ENCODE results near the gene DEFB132. TPM values are rescaled to one million over a fixed set of nuclear protein-coding genes. Genes with fewer than 3 reads are reported as not detected.
A peak's percentile ranks its signal among the peaks of the same experiment; 100 is the strongest.

Gene DEFB132
- total RNA-seq, 2 donors from 2014 or later = not detected

DNA sequence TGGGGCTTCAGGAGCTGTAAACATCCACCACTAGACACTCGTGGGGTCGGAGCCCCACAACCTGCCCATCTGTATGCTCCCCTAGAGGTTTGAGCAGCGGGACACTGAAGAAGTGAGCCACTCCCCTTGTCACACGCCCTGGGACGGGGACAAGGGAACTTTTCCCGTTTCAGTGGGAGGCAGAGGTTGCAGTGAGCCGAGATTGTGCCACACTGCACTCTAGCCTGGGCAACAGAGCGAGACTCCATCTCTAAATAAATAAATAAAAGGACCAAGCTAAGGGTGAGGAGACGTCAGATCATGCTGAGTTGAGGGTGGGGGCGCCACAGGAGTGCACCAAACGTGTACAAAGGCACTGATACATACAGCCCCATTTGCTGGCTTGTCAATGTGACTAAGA is 48.2 kb downstream of the DEFB132 start:
- no peak overlapping the region for H3K27ac ChIP-seq

GRCh38 chr20:308427-309038 is 51.0 kb downstream of the DEFB132 start:
- no peaks in the 10 kb centered on the region for H3K9me3 ChIP-seq
- TF ChIP-seq, protein P1, sequence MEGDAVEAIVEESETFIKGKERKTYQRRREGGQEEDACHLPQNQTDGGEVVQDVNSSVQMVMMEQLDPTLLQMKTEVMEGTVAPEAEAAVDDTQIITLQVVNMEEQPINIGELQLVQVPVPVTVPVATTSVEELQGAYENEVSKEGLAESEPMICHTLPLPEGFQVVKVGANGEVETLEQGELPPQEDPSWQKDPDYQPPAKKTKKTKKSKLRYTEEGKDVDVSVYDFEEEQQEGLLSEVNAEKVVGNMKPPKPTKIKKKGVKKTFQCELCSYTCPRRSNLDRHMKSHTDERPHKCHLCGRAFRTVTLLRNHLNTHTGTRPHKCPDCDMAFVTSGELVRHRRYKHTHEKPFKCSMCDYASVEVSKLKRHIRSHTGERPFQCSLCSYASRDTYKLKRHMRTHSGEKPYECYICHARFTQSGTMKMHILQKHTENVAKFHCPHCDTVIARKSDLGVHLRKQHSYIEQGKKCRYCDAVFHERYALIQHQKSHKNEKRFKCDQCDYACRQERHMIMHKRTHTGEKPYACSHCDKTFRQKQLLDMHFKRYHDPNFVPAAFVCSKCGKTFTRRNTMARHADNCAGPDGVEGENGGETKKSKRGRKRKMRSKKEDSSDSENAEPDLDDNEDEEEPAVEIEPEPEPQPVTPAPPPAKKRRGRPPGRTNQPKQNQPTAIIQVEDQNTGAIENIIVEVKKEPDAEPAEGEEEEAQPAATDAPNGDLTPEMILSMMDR (IDR thresholded peaks at IDR 0.05) = no peak
- no peaks in the 10 kb centered on the region for H3K36me3 ChIP-seq
- peaks cover 6 to 17% of the 10 kb centered on the region in 2 donors for H3K4me1 ChIP-seq (ENCODE audit: control insufficient read depth in 1 of 2, low read depth in 2 of 2)
- H3K27me3 ChIP-seq (replicated peaks; ENCODE audit: insufficient read depth) = no peaks in the 10 kb centered on the region
- H3K27ac ChIP-seq = peak overlapping the region; percentile 85 to 88
- ATAC-seq (ENCODE audit: insufficient number of reproducible peaks, low FRiP score, low read depth) (no peak), DNase-seq (ENCODE audit: low spot score) (no peak)
- H3K4me3 ChIP-seq = no peak overlapping the region

More for the DNA sequence above, 48.2 kb downstream of the DEFB132 start:
- TF ChIP-seq, protein P1 (IDR thresholded peaks at IDR 0.05) = no peak
- DNase-seq (ENCODE audit: low spot score) (no peak), ATAC-seq (ENCODE audit: insufficient number of reproducible peaks, low FRiP score, low read depth) (no peak)
- H3K9me3 ChIP-seq = no peaks in the 10 kb centered on the region
- no peak overlapping the region for H3K4me3 ChIP-seq
- no peaks in the 10 kb centered on the region for H3K27me3 ChIP-seq (replicated peaks; ENCODE audit: insufficient read depth)
- H3K4me1 ChIP-seq (ENCODE audit: control insufficient read depth in 1 of 2, low read depth in 2 of 2) = peaks cover 4 to 21% of the 10 kb centered on the region in 2 donors
- no peaks in the 10 kb centered on the region for H3K36me3 ChIP-seq

GRCh38 chr20:309306-309840 is 51.8 kb downstream of the DEFB132 start:
- peak overlapping the region; percentile 85 to 88 for H3K27ac ChIP-seq
- H3K4me1 ChIP-seq (ENCODE audit: control insufficient read depth in 1 of 2, low read depth in 2 of 2) = peaks cover 6 to 17% of the 10 kb centered on the region in 2 donors
- no peak for DNase-seq (ENCODE audit: low spot score)
- H3K4me3 ChIP-seq = peak overlapping the region; percentile 75
- ATAC-seq (ENCODE audit: insufficient number of reproducible peaks, low FRiP score, low read depth) = peak; percentile 4
- no peaks in the 10 kb centered on the region for H3K9me3 ChIP-seq
- TF ChIP-seq, protein P1 (IDR thresholded peaks at IDR 0.05) = no peak
- no peaks in the 10 kb centered on the region for H3K36me3 ChIP-seq
- no peaks in the 10 kb centered on the region for H3K27me3 ChIP-seq (replicated peaks; ENCODE audit: insufficient read depth)

- Histone ChIP-seq H3K4me3 (peak overlapping the region; percentile 75), H3K36me3 (no peaks in the 10 kb centered on the region), H3K27ac (peak overlapping the region; percentile 85 to 88), H3K27me3 (replicated peaks; ENCODE audit: insufficient read depth) (no peaks in the 10 kb centered on the region), H3K4me1 (ENCODE audit: control insufficient read depth in 1 of 2, low read depth in 2 of 2) (peaks cover 6 to 17% of the 10 kb centered on the region in 2 donors), H3K9me3 (no peaks in the 10 kb centered on the region)
- ATAC-seq (ENCODE audit: insufficient number of reproducible peaks, low FRiP score, low read depth) (peak; percentile 96), DNase-seq (ENCODE audit: low spot score) (peak; percentile 99)
- TF ChIP-seq, protein P1 (IDR thresholded peaks at IDR 0.05) = no peak
These were observed 52.5 kb downstream of the DEFB132 start for GRCh38 chr20:309841-310644.

GRCh38 chr20:310645-311044 is 53.1 kb downstream of the DEFB132 start:
- peaks cover 6 to 17% of the 10 kb centered on the region in 2 donors for H3K4me1 ChIP-seq (ENCODE audit: control insufficient read depth in 1 of 2, low read depth in 2 of 2)
- no peak for DNase-seq (ENCODE audit: low spot score)
- no peaks in the 10 kb centered on the region for H3K27me3 ChIP-seq (replicated peaks; ENCODE audit: insufficient read depth)
- no peaks in the 10 kb centered on the region for H3K36me3 ChIP-seq
- peak overlapping the region; percentile 75 for H3K4me3 ChIP-seq
- peak overlapping the region; percentile 34 to 88 for H3K27ac ChIP-seq
- TF ChIP-seq, protein P1 (IDR thresholded peaks at IDR 0.05) = no peak
- no peaks in the 10 kb centered on the region for H3K9me3 ChIP-seq
- ATAC-seq (ENCODE audit: insufficient number of reproducible peaks, low FRiP score, low read depth) = no peak
